Thyroid gland (tissue), 4 donors: ENCODE data around the gene ROGDI. TPM values are rescaled to one million over a fixed set of nuclear protein-coding genes. Genes with fewer than 3 reads are reported as not detected.

Experiments
- DNase-seq, 2 donors: peaks; one replicate each; pipeline ENCODE4 v3.0.0-alpha.2; 2019
- H3K27ac ChIP-seq, 3 donors: fragments of 200-600 bp; sonication (generic); 1 replicate in 2 of 3; 2 replicates in 1 of 3; pipeline ENCODE4 v1.5.1; 2016 to 2019; ENCODE audit warnings: mild to moderate bottlenecking in 1 of 3, moderate library complexity in 1 of 3
- H3K27me3 ChIP-seq: fragments of 200-600 bp; sonication (generic); one replicate; pipeline ENCODE4 v1.5.1; 2019
- H3K36me3 ChIP-seq, 2 donors: fragments of 200-600 bp; sonication (generic); one replicate each; pipeline ENCODE4 v1.5.1; 2016 to 2019
- H3K4me1 ChIP-seq, 2 donors: fragments of 200-600 bp; sonication (generic); one replicate each; pipeline ENCODE4 v1.5.1; 2017 to 2019
- H3K4me3 ChIP-seq, 3 donors: fragments of 200-600 bp; sonication (generic); replicated peaks in 1 of 3; 1 replicate in 2 of 3; 2 replicates in 1 of 3; pipeline ENCODE4 v1.5.1; 2016; ENCODE audit warnings: mild to moderate bottlenecking in 1 of 3
- H3K9me3 ChIP-seq: fragments of 200-600 bp; sonication (generic); one replicate; pipeline ENCODE4 v1.5.1; 2017
- POLR2A ChIP-seq, 2 donors: fragments of 450-650 bp; IDR thresholded peaks; one replicate each; pipeline ENCODE4 v1.6.1; 2017; ENCODE audit warnings: antibody characterized with exemption in 2 of 2, mild to moderate bottlenecking in 2 of 2, moderate library complexity in 1 of 2
- WGBS, 2 donors: methylation state at CpG; one replicate each; pipeline ENCODE4 v1.1.5; 2017; 5-methylcytosine and 5-hydroxymethylcytosine counted together
- intact Hi-C: fragments of 100-400 bp; cut with DNase I; formaldehyde crosslinking; loops from one replicate; pipeline ENCODE4 v1.15.1; 2023
- total RNA-seq, 4 donors: library from RNA; depleted of rRNA; stranded (reverse); fragments of >200 nt; gene quantifications; one replicate each; pipeline ENCODE4 v1.2.3, GENCODE V29; 2016
- TF ChIP-seq, protein P1 (sequence below), 6 experiments: fragments of 200-600 bp in 3 of 6; fragments of 450-650 bp in 3 of 6; sonication (generic) in 3 of 6; IDR thresholded peaks; one replicate each; pipeline ENCODE4 v1.5.1; 2016 to 2019; ENCODE audit warnings: antibody characterized with exemption in 6 of 6, mild to moderate bottlenecking in 2 of 6, inconsistent platforms in 1 of 6, moderate library complexity in 1 of 6

ROGDI gene
- total RNA-seq, 4 donors from 2014 or later, result 5.9 to 12.1 (median 8.4) TPM

DNA sequence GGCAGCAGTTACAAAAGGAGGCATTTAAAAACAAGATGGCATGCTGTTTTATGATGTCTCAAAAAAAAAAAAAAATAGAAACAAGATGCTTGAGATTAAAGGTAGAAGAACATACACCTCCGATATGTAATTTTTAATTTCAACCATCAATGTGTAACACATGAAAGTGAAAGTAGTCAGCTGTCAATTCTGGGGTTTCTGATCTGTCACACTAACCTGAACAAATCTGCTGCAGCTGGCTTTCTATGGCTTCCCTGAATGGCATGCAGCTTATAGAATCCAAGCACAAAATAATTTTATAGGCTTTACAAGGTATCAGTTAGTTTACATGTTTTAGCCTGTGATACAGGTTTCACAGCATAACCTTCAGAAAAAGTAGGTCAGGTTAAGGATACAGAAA is 31.2 kb upstream of the ROGDI start:
- 90 to 95% methylated on average over 1 of the region's 1 CpG for WGBS, 2 donors

DNA sequence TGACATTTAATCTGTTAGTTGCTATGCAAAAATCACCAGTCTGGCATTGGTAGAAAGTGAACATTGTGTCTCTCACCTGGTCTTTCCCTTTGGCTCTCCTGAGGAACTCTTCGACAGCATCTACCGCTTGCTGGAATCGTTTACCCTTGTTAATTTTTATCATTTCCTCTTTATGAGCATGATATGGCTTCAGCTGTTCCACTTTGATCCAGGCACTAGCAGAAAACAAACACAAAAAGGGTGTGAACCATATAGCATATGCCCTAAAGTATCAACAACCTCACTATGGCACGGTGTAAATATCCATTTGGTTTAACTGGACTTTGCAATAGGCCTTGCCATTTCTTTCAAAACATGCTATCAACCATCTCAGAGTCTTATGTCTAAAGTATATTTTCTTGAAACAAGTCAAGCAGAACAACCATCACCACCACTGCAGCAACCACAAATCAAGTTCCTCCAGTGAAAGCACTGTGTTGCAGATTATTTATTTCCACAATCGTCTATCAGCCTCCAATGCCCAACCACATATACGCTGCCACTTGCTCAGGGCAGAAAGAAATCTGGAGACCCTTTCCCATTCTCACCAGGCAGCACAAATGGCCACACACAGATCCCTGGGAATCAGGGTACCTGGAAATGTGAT is 30.4 kb upstream of the ROGDI start:
- no peaks in the 10 kb centered on the region for H3K27me3 ChIP-seq
- H3K27ac ChIP-seq, result no peak overlapping the region
- no peaks in the 10 kb centered on the region for H3K4me1 ChIP-seq
- TF ChIP-seq, protein P1, sequence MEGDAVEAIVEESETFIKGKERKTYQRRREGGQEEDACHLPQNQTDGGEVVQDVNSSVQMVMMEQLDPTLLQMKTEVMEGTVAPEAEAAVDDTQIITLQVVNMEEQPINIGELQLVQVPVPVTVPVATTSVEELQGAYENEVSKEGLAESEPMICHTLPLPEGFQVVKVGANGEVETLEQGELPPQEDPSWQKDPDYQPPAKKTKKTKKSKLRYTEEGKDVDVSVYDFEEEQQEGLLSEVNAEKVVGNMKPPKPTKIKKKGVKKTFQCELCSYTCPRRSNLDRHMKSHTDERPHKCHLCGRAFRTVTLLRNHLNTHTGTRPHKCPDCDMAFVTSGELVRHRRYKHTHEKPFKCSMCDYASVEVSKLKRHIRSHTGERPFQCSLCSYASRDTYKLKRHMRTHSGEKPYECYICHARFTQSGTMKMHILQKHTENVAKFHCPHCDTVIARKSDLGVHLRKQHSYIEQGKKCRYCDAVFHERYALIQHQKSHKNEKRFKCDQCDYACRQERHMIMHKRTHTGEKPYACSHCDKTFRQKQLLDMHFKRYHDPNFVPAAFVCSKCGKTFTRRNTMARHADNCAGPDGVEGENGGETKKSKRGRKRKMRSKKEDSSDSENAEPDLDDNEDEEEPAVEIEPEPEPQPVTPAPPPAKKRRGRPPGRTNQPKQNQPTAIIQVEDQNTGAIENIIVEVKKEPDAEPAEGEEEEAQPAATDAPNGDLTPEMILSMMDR (IDR thresholded peaks at IDR 0.05), result no peak
- TF ChIP-seq POLR2A (IDR thresholded peaks at IDR 0.05), result no peak
- DNase-seq, result no peak
- 90 to 93% methylated on average over 6 of the region's 6 CpGs for WGBS, 2 donors
- H3K36me3 ChIP-seq, result peaks cover 44 to 57% of the 10 kb centered on the region in 2 donors
- H3K4me3 ChIP-seq, result no peak overlapping the region
- intact Hi-C loops, result no loop called here
- H3K9me3 ChIP-seq, result no peaks in the 10 kb centered on the region

More for the DNA sequence above, 31.2 kb upstream of the ROGDI start:
- Histone ChIP-seq H3K4me3 (no peak overlapping the region), H3K36me3 (peaks cover 39 to 51% of the 10 kb centered on the region in 2 donors), H3K27me3 (no peaks in the 10 kb centered on the region), H3K9me3 (no peaks in the 10 kb centered on the region), H3K4me1 (no peaks in the 10 kb centered on the region), H3K27ac (no peak overlapping the region)
- DNase-seq, result no peak
- intact Hi-C loops, result no loop called here
- TF ChIP-seq POLR2A (IDR thresholded peaks at IDR 0.05), result no peak
- TF ChIP-seq, protein P1 (IDR thresholded peaks at IDR 0.05), result no peak

DNA sequence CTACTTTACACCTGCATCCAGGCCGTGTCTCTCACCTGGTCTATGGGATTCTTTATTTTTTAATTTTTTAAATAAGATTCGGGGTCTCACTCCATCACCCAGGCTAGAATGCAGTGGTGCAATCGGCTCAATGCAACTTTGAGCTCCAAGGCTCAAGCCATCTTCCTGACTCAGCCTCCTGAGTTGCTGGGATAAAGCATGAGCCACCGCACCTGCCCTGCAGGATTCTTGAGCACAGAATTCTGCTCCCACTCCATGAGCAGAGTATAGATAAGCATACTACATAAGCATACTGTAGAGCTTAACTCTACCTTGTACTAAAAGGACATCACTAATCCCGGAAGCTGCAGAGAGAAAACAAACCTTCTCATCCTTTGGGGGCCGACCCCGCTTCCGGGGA is 29.2 kb upstream of the ROGDI start:
- Histone ChIP-seq H3K36me3 (peaks cover 53 to 63% of the 10 kb centered on the region in 2 donors), H3K4me3 (no peak overlapping the region), H3K4me1 (no peaks in the 10 kb centered on the region), H3K27me3 (no peaks in the 10 kb centered on the region), H3K27ac (no peak overlapping the region), H3K9me3 (no peaks in the 10 kb centered on the region)
- intact Hi-C loops, result no loop called here
- WGBS, 2 donors, result 95% methylated on average over 8 of the region's 8 CpGs
- TF ChIP-seq POLR2A (IDR thresholded peaks at IDR 0.05), result no peak
- TF ChIP-seq, protein P1 (IDR thresholded peaks at IDR 0.05), result no peak
- DNase-seq, result no peak

DNA sequence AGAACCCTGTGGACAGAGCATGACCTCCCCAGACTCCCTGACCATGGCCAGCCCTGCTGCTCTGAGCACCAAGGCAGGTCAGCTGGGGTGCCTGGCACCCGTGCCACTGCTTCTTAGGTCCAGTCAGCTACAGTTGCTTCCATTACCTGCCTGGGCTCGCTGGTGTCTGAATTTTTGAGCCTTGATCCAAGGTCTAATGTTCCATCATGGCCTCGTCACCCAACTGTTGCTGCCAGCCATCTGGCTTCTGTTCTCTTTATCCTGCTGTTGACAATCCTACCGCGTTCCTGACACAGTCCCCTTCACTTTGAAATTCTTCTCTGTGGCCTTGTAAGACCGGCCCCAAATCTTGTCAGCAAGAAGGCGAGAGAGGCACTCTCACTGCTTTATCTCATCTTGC is 28.0 kb upstream of the ROGDI start:
- H3K4me3 ChIP-seq, result no peak overlapping the region
- no peaks in the 10 kb centered on the region for H3K9me3 ChIP-seq
- 89 to 98% methylated on average over 7 of the region's 7 CpGs for WGBS, 2 donors
- no peaks in the 10 kb centered on the region for H3K27me3 ChIP-seq
- intact Hi-C loops, result no loop called here
- peaks cover 63% of the 10 kb centered on the region in 2 donors for H3K36me3 ChIP-seq
- no peaks in the 10 kb centered on the region for H3K4me1 ChIP-seq
- DNase-seq, result no peak
- H3K27ac ChIP-seq, result no peak overlapping the region
- TF ChIP-seq POLR2A (IDR thresholded peaks at IDR 0.05), result no peak
- TF ChIP-seq, protein P1 (IDR thresholded peaks at IDR 0.05), result no peak

DNA sequence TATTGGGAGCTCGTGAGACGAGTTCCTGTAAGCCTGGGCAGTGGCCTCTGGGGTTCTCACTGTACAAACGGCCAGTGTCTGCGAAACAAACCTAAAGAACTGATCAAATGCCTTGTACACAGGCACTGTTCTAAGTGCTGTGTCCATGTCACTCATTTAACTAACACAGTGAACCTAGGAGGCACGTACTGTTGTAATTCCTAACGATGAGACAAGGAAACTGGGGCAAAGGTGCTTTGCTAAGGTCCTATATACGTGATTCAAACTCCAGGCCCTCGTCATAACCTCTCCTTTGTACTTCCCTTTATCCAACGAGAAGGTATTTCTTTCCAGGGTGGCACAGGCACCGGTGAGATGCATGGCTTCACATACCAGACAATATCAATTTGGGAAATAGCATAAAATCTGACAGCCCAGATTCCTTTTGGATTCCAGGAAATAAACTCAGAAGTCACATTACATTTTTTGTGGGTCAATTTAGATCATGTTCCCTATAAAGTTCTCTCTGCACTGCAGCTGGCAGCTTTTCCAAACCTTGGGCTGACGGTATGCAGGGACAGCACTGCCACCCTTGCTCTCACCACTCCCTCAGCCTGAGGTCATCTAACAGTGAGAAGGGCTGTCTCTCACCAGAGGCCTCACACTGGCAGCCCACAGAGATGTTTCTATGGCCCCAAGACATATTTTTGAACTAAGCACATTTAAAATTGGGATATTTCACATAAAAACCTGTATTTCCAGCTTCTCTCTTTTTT is 26.3 kb upstream of the ROGDI start:
- H3K4me3 ChIP-seq, result no peak overlapping the region
- 93 to 95% methylated on average over 11 of the region's 11 CpGs for WGBS, 2 donors
- H3K27me3 ChIP-seq, result no peaks in the 10 kb centered on the region
- DNase-seq, result no peak
- TF ChIP-seq POLR2A (IDR thresholded peaks at IDR 0.05), result no peak
- TF ChIP-seq, protein P1 (IDR thresholded peaks at IDR 0.05), result no peak
- H3K4me1 ChIP-seq, result no peaks in the 10 kb centered on the region
- no peak overlapping the region for H3K27ac ChIP-seq
- no peaks in the 10 kb centered on the region for H3K9me3 ChIP-seq
- H3K36me3 ChIP-seq, result peaks cover 64 to 74% of the 10 kb centered on the region in 2 donors
- intact Hi-C loops, result no loop called here
